GM21529 (cell line): ENCODE data around the gene LMBR1.
A peak's percentile ranks its signal among the peaks of the same experiment; 100 is the strongest.
"Not testable (repeated sequence)": the region's sequence is repeated elsewhere in the genome, so short reads cannot be mapped to it uniquely, and the experiment has no call there.

ENCODE experiments used
- ATAC-seq: cut with Tn5 transposase; IDR thresholded peaks from one replicate; pipeline ENCODE4 v1.9.1; 2021; ENCODE audit not compliant: unreplicated experiment

LMBR1 gene

DNA sequence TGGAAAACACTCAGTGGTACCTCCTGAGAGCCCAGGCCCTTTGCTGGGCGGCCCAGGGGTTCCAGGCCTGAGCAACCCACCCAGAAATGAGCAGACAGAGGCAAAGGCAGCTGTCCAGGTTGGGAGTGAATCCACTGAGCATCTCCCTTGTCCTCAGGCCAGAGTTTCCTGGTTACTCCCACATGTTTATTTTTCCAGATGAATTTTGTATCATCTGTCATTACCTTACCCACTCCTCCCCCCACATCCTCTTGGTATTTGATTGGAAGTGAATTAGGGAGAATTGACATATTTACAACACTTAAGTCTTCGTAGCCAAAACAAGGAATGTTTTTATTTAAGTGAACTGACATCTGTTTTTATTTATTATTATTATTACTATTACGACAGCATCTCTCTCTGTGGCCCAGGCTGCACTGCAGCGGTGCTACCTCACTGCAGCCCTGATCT is 13.2 kb upstream of the LMBR1 start:
- no peak for ATAC-seq

DNA sequence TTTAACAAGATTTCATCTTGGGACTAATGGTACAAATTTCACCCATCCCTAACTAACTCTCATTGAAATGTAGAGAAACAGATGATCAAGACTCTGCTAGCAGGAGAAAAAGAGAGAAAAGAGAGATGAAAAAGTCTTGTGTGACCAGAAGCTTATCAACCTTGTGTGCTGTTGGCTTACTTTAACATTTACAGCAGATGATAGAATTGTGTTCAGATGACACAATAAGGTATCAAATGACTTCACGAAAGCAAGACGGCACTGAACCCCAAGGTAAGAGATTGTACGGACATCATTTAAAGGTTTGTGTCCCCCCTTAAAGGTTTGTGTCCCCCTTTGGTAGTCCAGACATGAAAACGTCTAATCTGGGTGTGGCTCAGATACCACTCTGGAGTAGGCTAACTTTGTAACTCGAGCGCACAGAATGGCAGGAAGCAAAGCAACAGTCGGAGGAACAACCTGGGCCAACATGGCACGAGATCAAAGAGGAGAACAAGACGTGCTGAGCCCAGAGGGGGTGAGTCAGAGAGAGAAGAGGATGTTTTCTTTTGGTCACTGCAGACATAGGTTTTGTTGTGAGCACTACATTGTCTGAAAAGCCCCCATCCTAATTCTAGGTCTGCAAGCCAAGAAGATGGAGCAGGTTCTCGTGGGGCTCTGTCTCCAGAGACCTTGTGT is 10.4 kb upstream of the LMBR1 start:
- no peak for ATAC-seq

DNA sequence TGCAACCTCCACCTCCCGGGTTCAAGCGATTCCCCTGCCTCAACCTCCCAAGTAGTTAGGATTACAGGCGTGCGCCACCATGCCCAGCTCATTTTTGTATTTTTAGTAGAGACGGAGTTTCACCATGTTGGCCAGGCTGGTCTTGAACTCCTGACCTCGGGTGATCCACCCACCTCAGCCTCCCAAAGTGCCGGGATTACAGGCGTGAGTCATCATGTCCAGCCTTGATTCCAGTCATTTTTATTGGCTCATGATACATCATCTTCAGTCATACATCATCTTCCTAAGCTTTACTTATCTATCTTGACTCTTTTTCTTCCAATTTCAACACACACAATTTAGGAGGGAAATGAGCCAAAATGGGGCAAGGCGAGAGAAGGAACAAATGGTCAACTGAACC is 7.1 kb upstream of the LMBR1 start:
- not testable (repeated sequence) for ATAC-seq

DNA sequence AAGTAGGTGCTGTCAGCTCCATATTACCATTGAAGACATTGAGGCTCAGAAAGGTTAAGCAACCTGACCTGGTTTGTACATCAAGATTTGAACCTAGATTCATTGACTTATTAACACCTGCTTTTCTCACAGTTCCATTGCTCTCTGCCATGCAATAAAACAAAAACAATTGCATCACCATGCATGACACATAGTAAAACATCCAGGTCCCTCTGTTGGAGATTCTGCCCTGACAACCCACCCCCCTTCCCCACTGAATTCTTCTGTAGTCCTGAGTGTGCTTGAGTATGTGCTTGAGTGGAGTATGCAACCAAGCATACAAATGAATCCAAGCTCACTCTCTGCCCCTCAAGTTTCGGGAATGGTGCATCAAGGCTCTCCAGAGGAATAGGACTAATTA is 6.0 kb upstream of the LMBR1 start:
- ATAC-seq = no peak

DNA sequence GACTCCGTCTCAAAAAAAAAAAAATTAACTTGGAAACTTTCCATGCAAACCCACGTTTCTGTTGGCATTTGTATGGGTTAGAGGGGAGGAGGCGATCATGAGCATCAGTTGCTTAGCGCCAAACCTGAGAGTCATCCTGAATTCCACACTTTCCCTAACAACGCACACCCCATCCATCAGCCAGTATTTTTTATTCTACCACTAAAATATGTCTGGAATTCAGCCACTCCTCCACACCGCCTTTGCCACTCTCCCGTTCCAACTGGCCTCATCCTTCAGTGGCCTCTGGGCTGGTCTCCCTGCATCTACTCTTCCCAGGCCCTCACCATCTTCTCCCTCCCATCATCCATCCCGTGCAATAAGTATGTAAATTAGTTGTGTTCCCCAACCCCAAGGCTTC is 4.7 kb upstream of the LMBR1 start:
- no peak for ATAC-seq

DNA sequence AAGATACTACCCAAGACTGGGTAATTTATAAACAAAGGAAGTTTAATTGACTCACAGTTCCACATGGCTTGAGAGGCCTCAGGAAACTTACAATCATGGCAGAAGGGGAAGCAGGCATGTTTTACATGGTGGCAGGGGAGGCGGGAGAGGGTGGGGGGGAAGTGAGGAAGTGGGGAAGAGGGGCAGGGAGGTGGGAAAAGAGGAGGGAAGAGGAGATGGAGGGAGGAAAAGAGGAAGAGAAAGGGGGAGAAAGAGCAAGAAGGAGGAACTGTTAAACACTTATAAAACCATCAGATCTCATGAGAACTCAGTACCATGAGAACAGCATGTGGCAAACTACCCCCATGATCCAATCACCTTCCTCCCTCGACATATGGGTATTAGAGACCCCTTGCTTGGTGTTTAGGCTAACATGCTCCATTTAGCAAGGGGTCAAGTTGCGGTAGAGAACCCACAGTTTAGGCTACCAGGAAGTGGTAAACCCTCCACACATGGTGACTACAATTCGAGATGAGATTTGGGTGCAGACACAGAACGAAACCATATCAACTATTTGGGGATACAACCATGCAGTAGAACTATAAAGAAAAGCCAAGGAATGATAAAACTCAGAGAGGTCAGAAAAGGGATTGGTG is 3.5 kb upstream of the LMBR1 start:
- ATAC-seq = no peak

DNA sequence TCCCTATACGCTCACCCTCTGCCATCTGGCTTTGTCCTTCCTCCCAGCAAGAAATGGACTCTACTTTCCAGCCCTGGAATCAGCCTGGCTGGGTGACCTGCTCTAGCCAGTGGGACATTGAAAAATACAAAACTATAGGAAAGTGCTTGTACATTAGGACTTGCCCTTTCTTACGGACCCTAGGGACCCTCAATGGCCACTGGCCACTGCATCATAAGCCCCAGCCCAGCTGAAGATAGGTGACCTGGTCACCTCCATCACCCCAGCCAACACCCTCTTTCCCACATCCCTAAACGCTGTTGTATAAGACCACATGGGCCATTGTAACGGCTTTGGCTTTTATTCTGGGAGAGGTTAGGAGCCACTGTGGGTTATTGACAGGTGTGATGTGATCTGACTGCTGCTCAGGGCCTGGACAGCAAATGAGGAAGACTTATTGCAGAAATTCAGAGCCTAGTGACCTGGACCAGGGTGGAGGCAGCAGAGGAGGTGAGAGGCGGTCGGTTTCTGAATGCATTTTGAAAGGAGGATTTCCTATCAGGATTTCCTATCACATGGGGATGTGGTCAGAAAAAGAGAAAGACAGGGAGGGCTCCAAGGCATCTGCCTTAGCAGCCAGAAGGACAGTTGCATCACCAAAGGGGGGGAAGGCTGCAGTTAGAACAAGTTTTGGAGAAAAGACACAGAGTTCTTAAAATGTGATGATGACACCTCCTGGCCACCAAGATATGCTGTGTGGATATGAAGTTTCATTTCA is 2.2 kb upstream of the LMBR1 start:
- no peak for ATAC-seq

DNA sequence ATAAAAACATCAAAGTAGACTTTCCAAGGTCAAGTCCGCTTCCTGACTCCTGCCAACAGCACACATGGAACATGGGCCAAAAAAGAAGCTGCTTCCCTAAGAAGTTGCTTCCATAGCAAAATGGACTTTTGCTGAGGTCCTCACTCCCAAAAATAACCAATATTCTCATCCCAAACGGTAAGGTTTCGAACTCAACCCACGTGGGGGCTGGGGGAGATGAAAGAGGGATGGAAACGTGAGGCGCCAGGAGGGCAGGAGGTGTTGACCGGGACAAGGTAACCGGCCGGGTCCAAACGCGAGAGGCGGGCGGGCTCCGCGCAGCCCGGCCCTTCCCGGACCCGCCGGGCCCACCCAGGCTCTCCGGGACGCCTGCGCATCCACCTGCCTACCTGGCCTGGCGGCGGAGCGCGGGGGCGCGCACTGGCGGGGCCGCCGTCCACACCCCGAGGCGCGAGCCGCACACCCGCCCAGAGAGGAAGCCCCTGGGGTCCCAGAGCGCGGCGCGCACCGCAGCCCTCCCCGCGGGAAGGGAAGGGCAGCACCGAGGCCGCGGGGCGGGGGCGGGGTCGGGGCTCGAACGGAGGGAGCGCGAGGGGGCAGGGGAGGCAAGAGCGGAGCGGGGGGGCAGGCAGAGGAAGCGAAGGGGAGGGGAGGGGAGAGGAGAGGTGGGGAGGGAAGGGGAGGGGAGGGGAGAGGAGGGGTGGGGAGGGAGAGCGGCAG is 742 bp downstream of the LMBR1 start:
- peak; percentile 23 for ATAC-seq

DNA sequence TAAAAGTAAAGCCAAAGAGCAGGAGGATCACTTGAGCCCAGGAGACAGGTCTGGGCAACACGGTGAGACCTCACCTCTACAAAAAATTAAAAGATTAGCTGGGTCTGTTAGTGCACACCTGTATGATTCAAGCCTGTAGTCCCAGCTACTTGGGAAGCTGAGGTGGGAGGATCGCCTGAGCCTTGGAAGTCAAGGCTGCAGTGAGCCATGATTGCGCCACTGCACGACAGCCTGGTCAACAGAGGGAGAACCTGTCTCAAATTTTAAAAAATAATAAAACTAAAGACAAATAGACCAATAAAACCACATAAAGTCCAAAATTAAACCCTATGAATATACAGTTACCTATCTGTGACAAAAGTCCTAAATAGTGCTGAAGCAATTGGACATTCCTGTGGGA is 3.2 kb downstream of the LMBR1 start:
- ATAC-seq = no peak

DNA sequence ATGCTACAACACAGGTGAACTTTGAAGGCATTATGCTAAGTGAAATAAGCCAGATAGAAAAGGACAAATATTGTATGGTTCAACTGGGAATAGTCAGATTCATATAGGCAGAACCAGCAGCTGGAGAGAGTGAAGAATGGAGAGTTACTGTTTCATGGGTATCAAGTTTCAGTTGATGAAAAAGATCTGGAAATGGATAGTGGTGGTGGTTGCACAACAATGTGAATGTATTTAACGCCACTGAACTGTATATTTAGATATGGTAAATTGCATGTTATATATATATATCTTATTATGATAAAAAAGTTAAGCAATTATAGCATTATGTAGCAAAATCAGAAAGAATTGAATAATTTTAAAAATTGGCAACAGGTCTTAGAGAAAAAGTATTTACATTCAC is 3.9 kb downstream of the LMBR1 start:
- no peak for ATAC-seq

DNA sequence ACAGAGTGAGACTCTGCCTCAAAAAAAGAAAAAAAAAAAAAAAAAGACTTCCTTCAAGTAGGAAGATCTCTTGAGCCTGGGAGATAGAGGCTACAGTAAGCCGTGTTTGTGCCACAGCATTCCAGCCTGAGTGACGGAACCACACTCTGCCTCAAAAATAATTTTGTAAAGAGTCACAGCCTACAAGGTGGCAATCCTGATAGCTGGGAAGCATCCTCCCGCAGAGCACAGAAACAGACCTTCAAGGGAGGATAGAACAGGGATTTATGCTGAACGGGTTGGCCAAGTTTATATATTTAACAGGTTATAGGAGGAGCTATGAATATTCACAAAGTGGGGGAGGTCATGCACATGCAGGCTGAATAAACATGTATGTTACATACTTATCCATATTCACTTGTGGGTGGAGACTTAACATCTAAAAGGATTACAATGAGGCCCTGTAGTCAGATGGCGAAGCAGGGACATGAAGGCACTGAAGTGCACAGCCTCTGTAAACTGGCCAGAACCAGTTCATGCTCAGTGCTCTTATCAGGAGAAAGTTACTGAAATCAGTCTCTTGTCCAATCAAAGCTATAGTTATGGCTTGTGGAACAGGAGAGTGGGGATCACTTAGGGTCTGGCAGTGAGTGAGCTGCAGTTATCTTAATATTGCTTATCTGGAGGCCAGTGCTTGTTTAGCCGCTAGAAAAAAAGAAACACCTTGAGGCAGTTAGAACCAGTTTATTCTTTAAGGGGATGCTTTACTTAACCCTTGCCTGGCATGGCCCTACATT is 6.8 kb downstream of the LMBR1 start:
- ATAC-seq = no peak

DNA sequence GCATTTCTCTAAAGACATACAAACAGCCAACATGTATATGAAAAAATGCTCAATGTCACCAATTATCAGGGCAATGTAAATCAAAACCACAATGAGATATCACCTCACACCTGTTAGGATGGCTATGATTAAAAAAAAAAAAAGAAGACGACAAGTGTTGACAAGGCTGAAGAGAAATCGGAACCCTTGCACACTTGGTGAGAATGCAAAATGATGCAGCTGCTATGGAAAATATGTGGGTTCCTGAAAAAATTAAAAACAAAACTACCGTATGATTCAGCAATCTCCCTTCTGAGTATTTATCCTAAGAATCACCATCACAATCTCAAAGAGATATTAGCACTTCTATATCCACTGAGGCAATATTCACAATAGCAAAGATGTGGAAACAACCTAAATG is 11.3 kb downstream of the LMBR1 start:
- no peak for ATAC-seq

DNA sequence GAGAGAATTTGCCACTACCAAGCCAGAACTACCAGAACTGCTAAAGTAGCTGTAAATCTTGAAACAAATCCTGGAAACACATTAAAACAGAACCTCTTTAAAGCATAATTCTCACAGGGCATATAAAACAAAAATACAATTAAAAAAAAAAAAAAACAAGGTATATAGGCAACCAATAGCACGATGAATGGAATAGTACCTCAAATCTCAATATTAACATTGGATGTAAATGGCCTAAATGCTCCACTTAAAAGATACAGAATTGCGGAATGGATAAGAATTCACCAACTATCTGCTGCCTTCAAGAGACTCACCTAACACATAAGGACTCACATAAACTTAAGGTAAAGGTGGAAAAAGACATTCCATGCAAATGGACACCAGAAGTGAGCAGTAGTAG is 17.2 kb downstream of the LMBR1 start:
- no peak for ATAC-seq

DNA sequence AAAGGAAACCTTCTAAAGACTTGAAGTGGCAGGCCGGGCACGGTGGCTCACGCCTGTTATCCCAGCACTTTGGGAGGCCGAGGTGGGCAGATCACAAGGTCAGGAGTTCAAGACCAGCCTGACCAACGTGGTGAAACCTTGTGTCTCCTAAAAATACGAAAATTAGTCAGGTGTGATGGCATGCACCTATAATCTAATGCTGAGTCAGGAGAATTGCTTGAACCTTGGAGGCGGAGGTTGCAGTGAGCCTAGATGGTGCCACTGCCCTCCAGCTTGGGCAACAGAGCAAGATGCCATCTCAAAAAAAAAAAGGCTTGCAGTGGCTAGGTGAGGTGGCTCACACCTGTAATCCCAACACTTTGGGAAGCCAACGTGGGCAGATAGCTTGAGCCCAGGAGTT is 24.6 kb downstream of the LMBR1 start:
- not testable (repeated sequence) for ATAC-seq

DNA sequence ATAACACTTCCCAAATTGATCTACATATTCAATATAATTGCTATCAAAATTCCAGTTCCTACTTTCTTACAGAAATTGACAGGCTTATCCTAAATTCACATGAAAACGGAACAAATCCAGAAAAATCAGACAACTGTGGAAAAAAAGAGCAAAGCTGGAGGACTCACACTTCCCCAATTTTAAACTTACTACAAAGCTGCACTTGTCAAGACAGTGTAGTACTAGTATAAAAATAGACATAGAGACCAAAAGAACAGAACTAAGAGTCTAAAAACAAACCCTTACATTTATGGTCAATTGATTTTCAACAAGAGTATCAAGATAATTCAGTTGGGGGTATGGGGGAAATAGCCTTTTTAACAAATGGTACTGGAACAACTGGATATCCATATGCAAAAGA is 27.5 kb downstream of the LMBR1 start:
- ATAC-seq = no peak

DNA sequence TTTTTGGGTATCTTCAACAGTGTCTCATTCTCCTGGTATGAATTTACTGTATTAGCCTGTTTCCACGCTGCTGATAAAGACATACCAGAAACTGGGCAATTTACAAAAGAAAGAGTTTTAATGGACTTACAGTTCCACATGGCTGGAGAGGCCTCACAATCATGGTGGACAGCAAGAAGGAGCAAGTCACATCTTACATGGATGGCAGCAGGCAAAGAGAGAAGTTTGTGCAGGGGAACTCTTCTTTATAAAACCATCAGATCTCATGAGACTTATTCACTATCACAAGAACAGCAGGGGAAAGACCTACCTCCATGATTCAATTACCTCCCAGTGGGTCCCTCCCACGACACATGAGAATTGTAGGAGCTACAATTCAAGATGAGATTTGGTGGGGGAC is 31.0 kb downstream of the LMBR1 start:
- ATAC-seq = not testable (repeated sequence)

DNA sequence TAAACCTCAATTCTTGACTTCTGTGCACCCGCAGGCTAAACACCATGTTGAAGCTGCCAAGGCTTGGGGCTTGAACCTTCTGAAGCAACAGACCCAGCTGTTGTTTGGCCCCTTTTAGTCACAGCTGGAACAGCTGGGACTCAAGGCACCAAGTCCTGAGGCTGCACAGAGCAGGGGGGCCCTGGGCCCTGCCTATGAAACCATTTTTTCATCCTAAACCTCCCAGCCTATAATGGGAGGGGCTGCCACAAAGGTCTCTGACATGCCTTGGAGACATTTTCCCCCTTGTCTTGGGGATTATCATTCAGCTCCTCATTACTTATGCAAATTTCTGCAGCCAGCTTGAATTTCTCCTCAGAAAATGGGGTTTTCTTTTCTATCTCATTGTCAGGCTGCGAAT is 31.8 kb downstream of the LMBR1 start:
- ATAC-seq = no peak

DNA sequence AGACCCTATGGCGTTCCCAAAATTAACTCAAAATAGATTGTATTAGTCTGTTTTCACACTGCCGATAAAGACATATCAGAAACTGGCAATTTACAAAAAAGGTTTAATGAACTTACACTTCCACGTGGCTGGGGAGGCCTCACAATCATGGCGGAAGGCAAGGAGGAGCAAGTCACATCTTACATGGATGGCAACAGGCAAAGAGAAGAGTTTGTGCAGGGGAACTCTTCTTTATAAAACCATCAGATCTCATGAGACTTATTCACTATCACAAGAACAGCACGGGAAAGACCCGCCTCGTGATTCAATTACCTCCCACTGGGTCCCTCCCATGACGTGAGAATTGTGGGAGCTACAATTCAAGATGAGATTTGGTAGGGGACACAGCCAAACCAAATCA is 32.9 kb downstream of the LMBR1 start:
- ATAC-seq = not testable (repeated sequence)

DNA sequence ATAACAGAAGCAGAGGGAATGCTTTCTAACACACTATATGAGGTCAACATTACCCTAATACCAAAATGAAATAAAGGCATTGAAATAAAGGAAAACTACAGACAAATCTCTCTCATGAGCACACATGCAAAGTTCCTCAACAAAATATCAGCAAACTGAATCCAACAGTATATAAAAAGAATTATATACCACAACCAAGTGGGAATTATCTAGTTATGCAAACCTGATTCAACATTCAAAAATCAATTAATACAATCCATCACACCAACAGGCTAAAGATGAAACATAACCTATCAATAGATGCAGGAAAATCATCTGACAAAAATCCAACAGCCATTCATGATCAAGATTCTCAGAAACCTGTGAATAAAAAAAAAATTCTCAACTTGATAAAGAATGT is 34.5 kb downstream of the LMBR1 start:
- no peak for ATAC-seq

DNA sequence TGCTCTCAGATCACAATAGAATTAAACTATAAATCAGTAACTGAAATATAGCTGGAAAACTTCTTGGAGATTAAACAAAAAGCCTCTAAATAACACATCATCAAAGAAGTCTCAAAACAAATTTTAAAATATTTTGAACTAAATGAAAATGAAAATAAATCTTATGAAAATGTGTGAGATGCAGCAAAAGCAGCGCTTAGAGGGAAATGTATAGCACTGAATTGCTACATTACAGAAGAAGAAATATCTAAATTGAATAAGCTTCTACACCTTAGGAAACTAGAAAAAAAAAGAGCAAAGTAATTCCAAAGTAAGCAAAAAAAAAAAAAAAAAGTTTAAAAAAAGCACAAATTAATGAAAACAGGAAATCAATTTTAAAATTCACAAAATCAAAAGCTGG is 35.2 kb downstream of the LMBR1 start:
- ATAC-seq = no peak

DNA sequence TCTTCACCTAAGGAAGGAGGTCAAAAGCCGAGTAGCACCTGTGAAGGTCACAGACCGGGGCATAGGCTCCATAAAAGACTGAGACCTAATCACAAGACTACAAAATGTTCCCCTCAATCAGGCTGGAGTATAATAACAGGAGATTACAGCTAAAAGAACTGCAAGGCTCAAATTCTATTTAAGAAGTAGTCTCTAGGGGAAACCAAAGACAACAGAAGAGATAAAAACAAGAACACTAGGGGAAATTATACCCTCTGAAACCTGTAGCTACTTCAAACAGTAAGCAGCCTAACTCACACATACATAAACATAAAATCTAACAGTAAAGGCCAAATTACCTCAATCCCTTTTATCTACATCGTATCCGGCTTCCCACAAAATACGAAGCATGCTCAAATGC is 38.3 kb downstream of the LMBR1 start:
- no peak for ATAC-seq
